Femur (tissue), 1 donor: ENCODE measurements around the gene TXN2.
A peak's percentile ranks its signal among the peaks of the same experiment; 100 is the strongest.
"Not testable (repeated sequence)": the region's sequence is repeated elsewhere in the genome, so short reads cannot be mapped to it uniquely, and the experiment has no call there.

Source experiments
- DNase-seq: peaks from one replicate; pipeline ENCODE4 v3.0.0-alpha.2; 2017

Gene TXN2, protein sequence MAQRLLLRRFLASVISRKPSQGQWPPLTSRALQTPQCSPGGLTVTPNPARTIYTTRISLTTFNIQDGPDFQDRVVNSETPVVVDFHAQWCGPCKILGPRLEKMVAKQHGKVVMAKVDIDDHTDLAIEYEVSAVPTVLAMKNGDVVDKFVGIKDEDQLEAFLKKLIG

DNA sequence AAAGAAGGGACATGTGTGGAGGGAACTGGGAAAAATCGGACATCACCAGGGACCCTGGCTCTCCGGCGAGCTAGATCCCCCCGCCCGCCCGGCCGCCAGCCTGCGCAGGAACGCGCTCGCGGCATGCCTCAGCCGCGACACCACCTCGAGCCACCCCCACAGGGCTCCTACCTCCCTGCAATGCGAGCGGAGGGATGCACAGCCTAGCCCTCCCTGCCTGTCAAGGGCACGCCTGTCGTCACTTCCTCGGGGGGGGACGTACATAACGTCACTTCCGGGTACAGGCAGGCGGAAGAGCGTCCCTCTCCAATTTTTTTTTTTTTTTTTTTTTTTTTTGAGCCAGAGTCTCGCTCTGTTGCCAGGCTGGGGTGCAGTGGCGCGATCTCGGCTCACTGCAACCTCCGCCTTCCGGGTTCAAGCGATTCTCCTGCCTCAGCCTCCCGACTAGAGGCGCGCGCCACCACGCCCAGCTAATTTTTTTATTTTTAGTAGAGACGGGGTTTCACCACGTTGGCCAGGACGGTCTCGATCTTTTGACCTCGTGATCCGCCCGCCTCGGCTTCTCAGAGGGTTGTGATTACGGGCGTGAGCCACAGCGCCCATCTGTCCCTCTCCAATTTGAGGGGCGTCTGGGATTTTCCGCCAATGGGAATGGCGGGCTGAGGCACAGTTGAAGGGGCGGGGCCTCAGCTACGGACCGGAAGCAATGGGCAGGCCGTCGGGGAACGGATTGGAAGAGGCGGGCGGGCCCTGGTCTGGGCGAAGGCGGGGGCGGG is at the start of gene TXN2:
Gene TXN2, minus strand, starts transcription at position 248 of the 776 bp plus-strand sequence. CDS start 803 bp downstream, outside the sequence.
- DNase-seq: peak; percentile 99

DNA sequence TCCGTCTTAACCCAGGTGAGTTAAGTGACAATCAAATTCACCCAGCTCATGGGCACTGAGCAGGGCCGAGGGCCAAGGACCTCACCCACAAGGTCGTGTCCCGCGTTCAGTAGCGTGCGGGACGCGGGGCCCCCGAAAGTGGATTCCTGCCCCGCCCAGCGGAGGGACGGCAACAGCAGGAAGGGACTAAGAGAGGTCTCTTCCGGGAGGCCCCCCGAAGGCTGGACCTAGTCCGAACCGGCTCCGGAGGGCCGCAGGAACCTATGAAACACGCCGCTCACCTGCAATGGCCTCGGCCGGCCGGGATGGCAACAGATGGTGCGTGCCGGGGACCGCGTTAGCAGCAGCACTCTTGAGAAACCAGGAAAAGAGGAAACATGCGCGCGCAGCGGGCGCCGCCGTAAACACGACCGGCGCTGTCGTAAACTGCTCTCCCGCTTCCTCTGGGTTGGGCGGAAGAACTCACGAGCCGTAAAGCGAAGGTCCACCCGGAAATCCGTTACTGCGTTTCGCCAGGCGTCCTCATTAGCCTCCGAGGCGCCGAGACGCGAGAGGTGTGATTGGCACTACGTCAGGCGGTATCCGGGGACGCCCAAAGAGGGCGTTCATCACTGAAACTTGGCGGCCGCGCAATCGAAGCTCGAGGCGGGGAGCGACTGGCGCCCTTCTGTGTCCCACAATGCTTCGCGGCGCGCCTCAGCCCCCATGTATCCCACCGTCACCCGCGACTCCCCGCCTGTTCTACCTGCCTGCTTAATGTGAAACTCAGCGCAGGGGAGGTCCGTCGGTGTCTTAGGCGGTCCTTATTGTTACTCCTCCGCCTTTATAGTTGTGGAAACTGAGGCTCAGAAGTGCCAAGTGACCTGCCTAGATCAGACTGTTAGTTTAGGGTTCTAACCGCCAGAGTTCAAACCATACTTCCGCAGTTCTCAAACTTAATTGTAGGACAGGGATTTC is 47.6 kb upstream of the TXN2 start, which contains the start of gene EIF3D:
Gene EIF3D, minus strand, starts transcription at position 372 of the 957 bp plus-strand sequence. CDS start 3,045 bp downstream, outside the sequence.
- DNase-seq: peak; percentile 99

DNA sequence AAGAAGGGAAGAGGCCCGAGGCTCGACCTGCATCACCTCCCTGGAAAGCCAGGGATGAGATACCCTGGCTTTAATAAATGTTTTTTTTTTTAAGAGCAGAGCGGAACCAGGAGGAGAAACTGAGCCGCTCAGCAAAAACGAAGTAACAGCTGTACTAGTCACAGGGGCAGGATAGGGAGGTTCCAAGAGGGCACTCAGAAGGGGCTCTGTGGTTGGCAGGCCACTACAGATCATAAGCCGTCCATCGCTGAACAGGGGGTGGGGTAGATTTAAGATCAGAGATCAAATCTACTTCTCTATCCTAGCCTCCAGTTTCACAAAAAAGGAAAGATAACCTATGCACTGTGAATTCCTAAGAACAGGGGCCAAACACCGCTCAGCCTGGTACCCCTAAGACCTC is 46.9 kb upstream of the TXN2 start:
- DNase-seq: no peak

DNA sequence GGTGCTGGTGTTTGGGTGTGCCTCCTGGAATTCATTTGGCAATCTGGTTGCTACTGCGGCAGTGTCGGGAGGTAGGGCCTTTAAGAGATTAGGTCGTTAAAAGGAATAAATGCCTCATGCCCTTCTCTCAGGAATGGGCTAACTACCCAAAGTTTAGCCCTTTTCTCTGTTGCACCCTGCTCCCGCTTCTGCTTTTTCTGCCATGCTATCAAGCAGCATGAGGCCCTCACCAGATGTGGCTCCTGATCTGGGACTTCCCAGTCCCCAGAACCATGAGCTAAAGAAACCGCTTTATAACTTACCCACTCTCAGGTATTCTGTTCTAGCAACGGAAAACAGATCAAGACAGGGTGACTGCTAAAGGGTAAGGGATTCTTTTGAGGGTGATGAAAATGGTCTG is 41.2 kb upstream of the TXN2 start:
- no peak for DNase-seq

- DNase-seq: no peak
These were observed 39.0 kb upstream of the TXN2 start for GRCh38 chr22:36520423-36520822.

GRCh38 chr22:36519906-36520305 is 38.5 kb upstream of the TXN2 start:
- not testable (repeated sequence) for DNase-seq

GRCh38 chr22:36514766-36515165 is 33.3 kb upstream of the TXN2 start:
- no peak for DNase-seq

- no peak for DNase-seq
These were observed 31.6 kb upstream of the TXN2 start for GRCh38 chr22:36512991-36513390.

DNA sequence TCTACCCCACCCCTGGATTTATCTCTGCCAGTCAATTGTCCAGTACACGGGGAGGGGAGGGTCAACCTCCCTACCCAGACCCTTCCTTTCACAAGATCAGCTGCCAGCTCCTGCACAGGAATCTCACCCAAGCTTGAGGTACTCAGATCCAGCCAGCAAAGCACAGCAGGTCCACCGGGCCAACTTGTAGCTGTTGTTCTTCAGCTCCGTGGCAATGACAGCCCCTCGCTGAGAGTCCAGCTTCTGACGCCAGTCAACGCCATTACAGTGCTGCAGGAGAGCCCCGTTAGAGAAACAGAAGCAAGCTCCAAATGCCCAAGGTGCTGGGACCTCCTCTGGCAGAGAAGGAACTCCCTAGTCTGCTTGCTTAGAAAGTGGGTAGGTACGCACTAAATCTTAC is 30.9 kb upstream of the TXN2 start:
- DNase-seq: no peak

GRCh38 chr22:36510966-36511881 is 29.8 kb upstream of the TXN2 start:
- peak; percentile 48 for DNase-seq

DNA sequence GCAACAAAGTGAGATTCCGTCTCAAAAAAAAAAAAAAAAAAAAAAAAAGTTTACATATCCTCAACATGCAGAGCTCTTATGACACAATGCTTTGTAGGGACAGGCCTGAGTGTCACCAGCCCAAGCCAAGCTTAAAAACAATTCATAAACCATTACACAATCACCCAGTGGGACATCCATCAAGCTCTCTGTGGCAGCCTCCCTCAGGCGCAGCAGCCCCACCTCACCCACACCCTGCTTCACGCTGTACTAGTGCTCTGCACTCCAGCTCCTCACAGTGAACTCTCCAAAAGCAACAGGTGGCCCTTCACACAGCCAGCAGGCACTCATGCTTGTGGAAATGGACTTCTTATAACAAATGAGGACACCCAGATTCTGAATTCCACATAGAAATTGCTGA is 28.9 kb upstream of the TXN2 start:
- no peak for DNase-seq

- DNase-seq: no peak
These were observed 26.1 kb upstream of the TXN2 start for GRCh38 chr22:36507518-36508010.

GRCh38 chr22:36506637-36507517 is 25.4 kb upstream of the TXN2 start, which contains the start of gene FOXRED2:
Gene FOXRED2, minus strand, starts transcription at chr22:36507040. Its CDS starts 618 bp downstream, at chr22:36506422.
- peak; percentile 92 for DNase-seq

DNA sequence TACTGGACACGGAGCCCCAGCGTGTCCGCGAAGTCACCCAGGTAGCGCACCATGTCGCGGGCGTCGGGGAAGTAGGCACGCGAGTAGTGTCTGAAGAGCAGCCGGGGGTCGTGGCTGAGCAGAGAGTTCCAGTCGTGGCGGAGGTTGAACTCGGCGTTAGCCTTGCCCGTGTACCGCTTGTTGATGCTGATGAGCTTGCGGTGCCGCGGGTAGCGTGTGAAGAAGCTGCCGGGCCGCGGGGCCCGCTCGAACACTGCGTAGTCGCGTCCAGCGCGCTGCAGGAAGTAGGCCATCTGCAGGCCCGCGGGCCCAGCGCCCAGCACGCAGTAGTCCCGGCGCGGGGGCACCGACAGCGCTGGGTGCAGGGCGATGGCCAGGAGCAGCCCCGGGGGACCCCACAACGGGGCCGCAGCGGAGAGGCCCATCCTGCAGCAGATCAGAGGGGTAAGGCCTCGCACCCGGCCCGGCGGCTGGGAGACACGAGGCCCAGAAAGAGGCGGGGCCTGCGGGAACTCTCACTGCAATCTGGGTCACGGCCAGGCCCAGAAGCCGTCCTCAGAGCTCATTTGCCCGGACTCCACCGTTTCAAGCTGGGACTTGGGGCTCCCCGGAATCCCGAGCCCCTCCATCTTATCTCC is 24.7 kb upstream of the TXN2 start:
- DNase-seq: no peak

DNA sequence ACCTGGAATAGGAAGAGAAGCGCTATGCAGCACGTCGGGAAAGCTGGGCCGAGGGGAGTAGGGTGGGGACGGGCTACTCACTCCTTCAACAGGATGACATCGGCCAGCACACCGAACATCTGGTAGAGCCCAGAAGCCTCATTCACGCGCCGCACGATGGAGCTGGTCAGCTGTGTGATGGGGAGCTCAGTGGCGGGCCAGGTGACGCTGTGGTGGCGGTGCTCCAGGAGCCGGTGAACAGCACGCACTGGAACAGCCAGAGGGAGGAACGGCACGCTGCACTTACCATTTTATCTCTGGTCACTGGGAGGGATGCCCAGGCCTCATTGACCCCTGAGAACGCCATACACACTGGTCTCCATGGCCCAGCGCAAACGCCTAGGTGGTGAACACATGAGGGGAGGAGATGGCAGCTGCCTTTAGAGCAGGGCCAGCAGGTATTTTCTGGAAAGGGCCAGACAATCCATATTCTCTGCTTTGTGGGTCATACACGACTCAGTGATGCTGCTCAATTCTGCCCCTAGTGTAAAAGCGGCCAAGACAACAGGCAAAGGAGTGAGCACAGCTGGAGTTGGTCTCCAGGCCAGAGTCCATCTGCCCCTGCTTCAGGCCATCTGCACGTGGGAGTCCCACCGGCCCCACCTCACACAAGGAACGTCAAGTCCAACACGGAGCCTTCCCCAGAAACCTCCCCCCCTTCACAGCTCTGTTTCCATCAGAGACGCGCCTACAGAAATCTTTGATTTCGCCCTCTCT is 16.6 kb upstream of the TXN2 start:
- no peak for DNase-seq

DNA sequence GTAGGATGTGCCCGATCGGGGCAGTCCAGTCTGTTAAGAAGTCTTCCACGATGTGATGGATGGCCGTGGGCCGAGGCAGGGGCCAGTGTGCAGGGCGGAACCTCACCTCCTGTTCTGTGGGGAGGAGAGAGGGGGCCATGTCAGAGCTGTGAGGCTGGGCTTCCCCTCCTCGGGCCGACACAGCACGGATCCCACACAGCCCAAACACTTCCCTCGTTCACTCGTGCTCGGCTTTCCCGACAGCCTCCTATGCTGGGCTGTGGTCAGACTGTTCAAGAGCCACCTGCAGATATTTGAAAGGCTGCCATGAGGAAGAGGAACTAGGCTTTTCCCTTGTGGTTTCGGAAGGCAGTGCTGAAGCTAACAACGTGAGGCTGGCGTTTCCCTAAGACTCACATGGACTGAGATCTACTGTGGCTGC is 12.3 kb upstream of the TXN2 start:
- peak; percentile 56 for DNase-seq

GRCh38 chr22:36492109-36492508 is 10.7 kb upstream of the TXN2 start:
- DNase-seq: peak; percentile 69

DNA sequence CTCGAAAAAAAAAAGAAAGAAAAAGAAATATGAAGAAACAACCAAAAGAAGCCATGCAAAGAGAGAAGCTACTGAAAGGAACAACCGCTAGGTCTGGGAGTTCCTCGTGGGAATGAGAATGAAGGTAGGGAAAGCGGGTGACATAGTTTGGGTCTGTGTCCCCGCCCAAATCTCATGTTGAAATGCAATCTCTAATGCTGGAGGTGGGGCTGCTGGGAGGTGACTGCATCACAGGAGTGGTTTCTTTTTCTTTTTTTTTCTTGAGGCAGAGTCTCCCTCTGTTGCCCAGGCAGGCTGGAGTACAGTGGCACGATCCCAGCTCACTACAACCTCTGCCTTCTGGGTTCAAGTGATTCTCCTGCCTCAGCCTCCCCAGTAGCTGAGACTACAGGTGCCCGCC is 9.7 kb upstream of the TXN2 start:
- no peak for DNase-seq

DNA sequence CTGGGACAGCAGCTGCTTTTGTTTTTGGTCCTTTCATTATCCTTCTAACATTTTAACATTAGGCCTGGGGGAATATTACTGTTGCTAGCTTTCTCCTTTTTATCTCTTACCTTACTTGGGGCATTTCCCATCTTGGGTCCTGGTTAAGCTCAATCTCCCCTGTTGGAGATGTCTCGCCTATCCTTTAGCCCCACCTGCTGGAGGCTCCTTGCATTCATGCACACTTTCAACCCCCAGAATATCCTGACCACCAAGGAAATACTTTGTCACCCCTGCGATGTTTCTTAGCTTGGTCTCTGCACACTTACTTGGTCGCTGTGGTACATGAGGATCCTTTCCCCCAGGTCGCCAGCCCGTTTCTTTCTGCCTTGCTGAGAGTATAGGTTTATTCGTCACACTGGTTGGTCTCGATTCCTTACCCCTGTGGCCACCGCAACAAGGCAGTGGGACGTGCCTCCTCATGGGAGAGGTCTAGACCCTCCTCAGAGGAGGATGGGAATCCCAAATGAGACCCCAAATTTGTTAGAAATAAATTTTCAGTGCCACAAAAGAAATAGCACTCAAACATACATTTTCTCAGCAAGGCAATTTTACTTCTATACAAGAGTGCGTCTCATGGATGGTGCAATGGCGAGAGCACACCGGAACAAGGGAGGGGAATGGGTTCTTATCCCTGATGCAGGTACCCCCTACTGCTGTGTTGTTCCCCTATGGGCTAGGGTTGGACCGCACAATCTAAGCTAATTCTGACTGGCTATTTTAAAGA is 5.4 kb upstream of the TXN2 start:
- DNase-seq: no peak
